ENCODE measurements around the gene ACAT1.
"Not testable (repeated sequence)": the region's sequence is repeated elsewhere in the genome, so short reads cannot be mapped to it uniquely, and the experiment has no call there.

The ACAT1 gene

GRCh38 chr11:108160970-108161566 is 39.7 kb downstream of the ACAT1 start:
- TF ChIP-seq EZH2phosphoT487 (IDR thresholded peaks at IDR 0.05; ENCODE audit: low read length) (no peak), CTCF (IDR thresholded peaks at IDR 0.05; ENCODE audit: low read length) (peak; percentile 4; the same call in 1 of the 2 replicates)

DNA sequence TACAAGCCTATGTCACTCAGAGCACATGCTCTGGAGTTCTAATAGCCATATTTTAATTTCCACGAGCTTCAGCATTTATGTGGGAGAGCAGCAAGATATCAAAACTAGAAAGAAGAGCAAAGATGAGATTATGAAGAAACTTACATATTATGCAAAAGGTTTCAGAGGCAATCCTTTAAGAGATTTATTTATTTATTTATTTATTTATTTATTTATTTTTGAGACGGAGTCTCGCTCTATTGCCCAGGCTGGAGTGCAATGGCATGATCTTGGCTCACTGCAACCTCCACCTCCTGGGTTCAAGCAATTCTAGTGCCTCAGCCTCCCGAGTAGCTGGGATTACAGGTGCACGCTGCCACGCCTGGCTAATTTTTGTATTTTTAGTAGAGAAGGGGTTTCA is 41.5 kb downstream of the ACAT1 start:
- H3K36me3 ChIP-seq (replicated peaks; ENCODE audit: insufficient read depth, low read length) = peaks cover 11% of the 10 kb centered on the region
- H3K4me2 ChIP-seq (ENCODE audit: low read depth, low read length); H3K4me3 ChIP-seq (ENCODE audit: low read length): not testable (repeated sequence)

More at GRCh38 chr11:108160970-108161566, 39.7 kb downstream of the ACAT1 start:
- Histone ChIP-seq H3K4me2 (ENCODE audit: low read depth, low read length) (peak overlapping the region; percentile 17; the same call in 1 of the 2 replicates), H3K27ac (ENCODE audit: low read length) (peak overlapping the region; percentile 37; the same call in 1 of the 2 replicates), H3K4me3 (ENCODE audit: low read length) (no peak overlapping the region), H3K9ac (ENCODE audit: low read length) (no peak overlapping the region), H3K4me1 (ENCODE audit: low read length) (peaks cover 18% of the 10 kb centered on the region), H3K27me3 (replicated peaks; ENCODE audit: insufficient read depth, low read length) (no peaks in the 10 kb centered on the region), H3K36me3 (replicated peaks; ENCODE audit: insufficient read depth, low read length) (peaks cover 7% of the 10 kb centered on the region), H3K9me3 (replicated peaks; ENCODE audit: insufficient read depth, low read length) (no peaks in the 10 kb centered on the region), H3F3A (ENCODE audit: insufficient read depth, low read length) (peaks cover 15% of the 10 kb centered on the region; the same call in 1 of the 2 replicates), H4K20me1 (ENCODE audit: insufficient read depth, low read length) (no peaks in the 10 kb centered on the region), H3K9me2 (replicated peaks; ENCODE audit: insufficient read depth, low read length) (no peaks in the 10 kb centered on the region), H3K79me2 (ENCODE audit: low read length) (no peaks in the 10 kb centered on the region), H2AFZ (ENCODE audit: low read length) (peak overlapping the region; percentile 32; the same call in 1 of the 2 replicates)
- peak; percentile 55 for DNase-seq

DNA sequence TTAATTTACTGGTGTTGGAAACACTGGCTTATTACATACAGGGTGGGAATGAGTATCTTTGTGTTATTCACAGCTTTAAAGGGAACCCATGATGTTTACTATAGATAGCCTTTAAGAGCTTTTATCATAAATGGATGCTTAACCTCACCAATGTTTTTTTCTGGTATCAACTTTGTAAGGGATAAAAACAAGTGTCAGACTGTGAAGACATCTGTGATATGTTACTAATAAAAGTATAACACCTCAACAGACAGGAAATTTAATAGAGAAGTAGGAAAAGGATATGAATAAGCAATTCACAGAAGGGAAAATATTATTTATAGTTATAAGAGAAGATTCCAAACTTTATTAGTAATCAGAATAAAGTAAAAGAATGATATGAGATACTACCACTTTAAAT is 46.3 kb downstream of the ACAT1 start:
- TF ChIP-seq CTCF (IDR thresholded peaks at IDR 0.05; ENCODE audit: low read length) = no peak
- TF ChIP-seq EZH2phosphoT487 (IDR thresholded peaks at IDR 0.05; ENCODE audit: low read length) = no peak
- TF ChIP-seq EZH2 (optimal IDR thresholded peaks at IDR 0.05; ENCODE audit: low read depth, low read length) = no peak
- Histone ChIP-seq H3K9me3 (replicated peaks; ENCODE audit: insufficient read depth, low read length) (no peaks in the 10 kb centered on the region), H3F3A (ENCODE audit: insufficient read depth, low read length) (no peaks in the 10 kb centered on the region), H3K27ac (ENCODE audit: low read length) (no peak overlapping the region), H3K9ac (ENCODE audit: low read length) (no peak overlapping the region), H4K20me1 (ENCODE audit: insufficient read depth, low read length) (no peaks in the 10 kb centered on the region), H3K4me3 (ENCODE audit: low read length) (no peak overlapping the region), H3K79me2 (ENCODE audit: low read length) (no peaks in the 10 kb centered on the region), H3K27me3 (replicated peaks; ENCODE audit: insufficient read depth, low read length) (no peaks in the 10 kb centered on the region), H3K36me3 (replicated peaks; ENCODE audit: insufficient read depth, low read length) (peaks cover 8% of the 10 kb centered on the region; the same call in 1 of the 2 replicates), H3K9me2 (replicated peaks; ENCODE audit: insufficient read depth, low read length) (no peaks in the 10 kb centered on the region), H3K4me1 (ENCODE audit: low read length) (peaks cover 11% of the 10 kb centered on the region; the same call in 1 of the 2 replicates), H2AFZ (ENCODE audit: low read length) (no peak overlapping the region), H3K4me2 (ENCODE audit: low read depth, low read length) (no peak overlapping the region)
- no peak for DNase-seq

More for the DNA sequence above, 41.5 kb downstream of the ACAT1 start:
- H3F3A ChIP-seq (ENCODE audit: insufficient read depth, low read length) = peaks cover 15% of the 10 kb centered on the region; the same call in 1 of the 2 replicates
- not testable (repeated sequence) for H3K9me3 ChIP-seq (replicated peaks; ENCODE audit: insufficient read depth, low read length); DNase-seq; H3K27ac ChIP-seq (ENCODE audit: low read length); H3K79me2 ChIP-seq (ENCODE audit: low read length); H4K20me1 ChIP-seq (ENCODE audit: insufficient read depth, low read length); H3K9me2 ChIP-seq (replicated peaks; ENCODE audit: insufficient read depth, low read length); H2AFZ ChIP-seq (ENCODE audit: low read length); H3K9ac ChIP-seq (ENCODE audit: low read length); H3K27me3 ChIP-seq (replicated peaks; ENCODE audit: insufficient read depth, low read length)
- H3K4me1 ChIP-seq (ENCODE audit: low read length) = peaks cover 18% of the 10 kb centered on the region

GRCh38 chr11:108170184-108170583 is 48.8 kb downstream of the ACAT1 start:
- Histone ChIP-seq H4K20me1 (ENCODE audit: insufficient read depth, low read length) (no peaks in the 10 kb centered on the region), H2AFZ (ENCODE audit: low read length) (no peak overlapping the region), H3K9me2 (replicated peaks; ENCODE audit: insufficient read depth, low read length) (no peaks in the 10 kb centered on the region), H3K27me3 (replicated peaks; ENCODE audit: insufficient read depth, low read length) (no peaks in the 10 kb centered on the region), H3K9ac (ENCODE audit: low read length) (no peak overlapping the region), H3K4me1 (ENCODE audit: low read length) (peaks cover 23% of the 10 kb centered on the region), H3K79me2 (ENCODE audit: low read length) (peaks cover 7% of the 10 kb centered on the region; the same call in 1 of the 2 replicates), H3K4me3 (ENCODE audit: low read length) (no peak overlapping the region), H3K27ac (ENCODE audit: low read length) (no peak overlapping the region), H3K4me2 (ENCODE audit: low read depth, low read length) (peak overlapping the region; percentile 23), H3K36me3 (replicated peaks; ENCODE audit: insufficient read depth, low read length) (peaks cover 8% of the 10 kb centered on the region), H3F3A (ENCODE audit: insufficient read depth, low read length) (peaks cover 17% of the 10 kb centered on the region), H3K9me3 (replicated peaks; ENCODE audit: insufficient read depth, low read length) (no peaks in the 10 kb centered on the region)
- DNase-seq = no peak
- TF ChIP-seq CTCF (IDR thresholded peaks at IDR 0.05; ENCODE audit: low read length) = no peak
- TF ChIP-seq EZH2phosphoT487 (IDR thresholded peaks at IDR 0.05; ENCODE audit: low read length) = no peak
- no peak for TF ChIP-seq EZH2 (optimal IDR thresholded peaks at IDR 0.05; ENCODE audit: low read depth, low read length)
